ENCODE results near the gene SUPT6H.

Gene SUPT6H

GRCh38 chr17:28750178-28751047, 88.4 kb downstream of the SUPT6H start:
- DNase-seq (ENCODE audit: low read depth): peak; percentile 87

GRCh38 chr17:28751600-28752366, 89.8 kb downstream of the SUPT6H start:
- no peak for DNase-seq (ENCODE audit: low read depth)

Data from fibroblast of gingiva (primary cell).